ENCODE data around the gene EML4. TPM values are rescaled to one million over a fixed set of nuclear protein-coding genes. Genes with fewer than 3 reads are reported as not detected.

EML4 gene
- total and polyA plus RNA-seq, 2 of the 13 experiments (the other 11 are each of a cell fraction or from before 2014, with no cell fraction given): 243 to 476 TPM

- TF ChIP-seq ZHX2 (IDR thresholded peaks at IDR 0.05; ENCODE audit: low read depth): no peak
- no peak for TF ChIP-seq ZHX2 (CRISPR knock-in tag; IDR thresholded peaks at IDR 0.05; ENCODE audit: borderline replicate concordance)
- TF ChIP-seq DMTF1 (CRISPR knock-in tag; IDR thresholded peaks at IDR 0.05): no peak
- TF ChIP-seq ZNF280B (CRISPR knock-in tag; IDR thresholded peaks at IDR 0.05; ENCODE audit: borderline replicate concordance): no peak
- TF ChIP-seq ZBTB33 (CRISPR knock-in tag; IDR thresholded peaks at IDR 0.05): no peak; the same call in 1 of the 2 replicates
- TF ChIP-seq SP2 (CRISPR knock-in tag; IDR thresholded peaks at IDR 0.05): no peak
- TF ChIP-seq SNAI1 (CRISPR knock-in tag; IDR thresholded peaks at IDR 0.05; ENCODE audit: borderline replicate concordance): no peak
- TF ChIP-seq JARID2 (CRISPR knock-in tag; IDR thresholded peaks at IDR 0.05; ENCODE audit: insufficient replicate concordance): peak; percentile 65
- no peak for TF ChIP-seq ZNF691 (CRISPR knock-in tag; IDR thresholded peaks at IDR 0.05; ENCODE audit: borderline replicate concordance, low read depth)
- TF ChIP-seq HHEX (CRISPR knock-in tag; IDR thresholded peaks at IDR 0.05): no peak; the same call in 1 of the 2 replicates
- TF ChIP-seq NFATC3 (CRISPR knock-in tag; IDR thresholded peaks at IDR 0.05): no peak
- no peak for TF ChIP-seq MTERF4 (CRISPR knock-in tag; IDR thresholded peaks at IDR 0.05)
- peak; percentile 77 for TF ChIP-seq SIX1 (CRISPR knock-in tag; IDR thresholded peaks at IDR 0.05; ENCODE audit: borderline replicate concordance)
These were observed 41.4 kb upstream of the EML4 start (continued) for GRCh38 chr2:42127425-42128424.

Data from HepG2 (cell line).